HepG2 (cell line): ENCODE results near the gene PRDM10. TPM values are rescaled to one million over a fixed set of nuclear protein-coding genes. Genes with fewer than 3 reads are reported as not detected.
A peak's percentile ranks its signal among the peaks of the same experiment; 100 is the strongest.

ENCODE experiments used
- FOXK1 ChIP-seq: sonication (generic); formaldehyde crosslinking; IDR thresholded peaks from 2 replicates; pipeline ENCODE4 v1.4.0; 2020; ENCODE audit warnings: low read depth, missing genetic modification reagents, borderline replicate concordance
- GATAD2A ChIP-seq: IDR thresholded peaks from 2 replicates; pipeline ENCODE4 v1.6.1; 2016
- HOXA3 ChIP-seq: sonication (generic); formaldehyde crosslinking; IDR thresholded peaks from 2 replicates; pipeline ENCODE4 v1.5.0; 2020; ENCODE audit warnings: missing genetic modification reagents
- IKZF5 ChIP-seq: IDR thresholded peaks from 2 replicates; pipeline ENCODE4 v1.6.1; 2018; ENCODE audit warnings: missing genetic modification reagents, mild to moderate bottlenecking, missing compliant biosample characterization
- LCORL ChIP-seq, 2 experiments: fragments of 450-650 bp in 1 of 2; sonication (generic) in 1 of 2; formaldehyde crosslinking in 1 of 2; IDR thresholded peaks; 2 replicates each; pipeline versions ENCODE4 v1.5.0 to v1.6.1; 2017 to 2020; ENCODE audit warnings: antibody characterized with exemption in 1 of 2, missing genetic modification reagents in 1 of 2
- MED1 ChIP-seq: sonication (generic); formaldehyde crosslinking; IDR thresholded peaks from 2 replicates; pipeline ENCODE4 v1.4.0; 2020; ENCODE audit warnings: missing genetic modification reagents
- NFATC3 ChIP-seq: sonication (generic); formaldehyde crosslinking; IDR thresholded peaks from 2 replicates; pipeline ENCODE4 v1.5.1; 2020; ENCODE audit warnings: mild to moderate bottlenecking, missing genetic modification reagents
- NR3C1 ChIP-seq: sonication (generic); formaldehyde crosslinking; IDR thresholded peaks from 2 replicates; pipeline ENCODE4 v1.4.0; 2020; ENCODE audit warnings: missing genetic modification reagents
- RORA ChIP-seq: sonication (generic); formaldehyde crosslinking; IDR thresholded peaks from 2 replicates; pipeline ENCODE4 v1.5.0; 2020; ENCODE audit warnings: mild to moderate bottlenecking, missing genetic modification reagents, moderate library complexity
- SMAD1 ChIP-seq: sonication (generic); formaldehyde crosslinking; IDR thresholded peaks from 2 replicates; pipeline ENCODE4 v1.4.0; 2020; ENCODE audit warnings: missing genetic modification reagents, low read depth, mild to moderate bottlenecking, borderline replicate concordance
- SMAD9 ChIP-seq: sonication (generic); formaldehyde crosslinking; IDR thresholded peaks from 2 replicates; pipeline ENCODE4 v1.5.1; 2020; ENCODE audit warnings: mild to moderate bottlenecking, missing genetic modification reagents
- SRSF9 ChIP-seq: fragments of 200-400 bp; formaldehyde crosslinking; IDR thresholded peaks from 2 replicates; pipeline ENCODE4 v1.6.1; 2018; ENCODE audit warnings: borderline replicate concordance, mild to moderate bottlenecking, low read depth, low read length; ENCODE audit not compliant: insufficient read depth, poor library complexity, severe bottlenecking
- ZBTB33 ChIP-seq: sonication (generic); formaldehyde crosslinking; IDR thresholded peaks from 2 replicates; pipeline ENCODE4 v1.4.0; 2020; ENCODE audit warnings: missing genetic modification reagents
- ZBTB38 ChIP-seq: sonication (generic); formaldehyde crosslinking; IDR thresholded peaks from 2 replicates; pipeline ENCODE4 v1.5.1; 2020; ENCODE audit warnings: mild to moderate bottlenecking, missing genetic modification reagents
- ZBTB46 ChIP-seq: sonication (generic); formaldehyde crosslinking; IDR thresholded peaks from 2 replicates; pipeline ENCODE4 v1.4.0; 2020; ENCODE audit warnings: mild to moderate bottlenecking, missing genetic modification reagents, borderline replicate concordance
- ZC3H13 ChIP-seq: sonication (generic); formaldehyde crosslinking; IDR thresholded peaks from 2 replicates; pipeline ENCODE4 v1.8.1; 2023; ENCODE audit warnings: mild to moderate bottlenecking, missing genetic modification reagents, moderate library complexity
- ZFP37 ChIP-seq: sonication (generic); formaldehyde crosslinking; IDR thresholded peaks from 2 replicates; pipeline ENCODE4 v1.4.0; 2020; ENCODE audit warnings: missing genetic modification reagents, borderline replicate concordance
- ZNF256 ChIP-seq: sonication (generic); formaldehyde crosslinking; conservative IDR thresholded peaks from 2 replicates; pipeline ENCODE4 v1.4.0; 2020; ENCODE audit warnings: missing genetic modification reagents
- ZNF333 ChIP-seq: sonication (generic); formaldehyde crosslinking; IDR thresholded peaks from 2 replicates; pipeline ENCODE4 v1.4.0; 2020; ENCODE audit warnings: mild to moderate bottlenecking, missing genetic modification reagents, borderline replicate concordance
- ZNF343 ChIP-seq: sonication (generic); formaldehyde crosslinking; IDR thresholded peaks from 2 replicates; pipeline ENCODE4 v1.4.0; 2020; ENCODE audit warnings: mild to moderate bottlenecking, missing genetic modification reagents
- ZNF362 ChIP-seq: sonication (generic); formaldehyde crosslinking; IDR thresholded peaks from 2 replicates; pipeline ENCODE4 v1.4.0; 2020; ENCODE audit warnings: missing genetic modification reagents, mild to moderate bottlenecking, borderline replicate concordance
- polyA plus RNA-seq, 8 experiments: library from polyadenylated mRNA; depleted of rRNA in 3 of 8; stranded (reverse) in 7 of 8; unstranded in 1 of 8; fragments of >200 nt; fragmentation: Illumina TruSeq in 4 of 8; extraction: Trizol in 4 of 8; gene quantifications; 2 replicates each; pipeline versions ENCODE4 v1.2.1 to v1.2.3, GENCODE V29; 2011 to 2016; ENCODE audit warnings: low read depth in 4 of 8, missing spikeins in 1 of 8, mixed read lengths in 1 of 8; ENCODE audit not compliant: insufficient read depth in 1 of 8
- total RNA-seq, 5 experiments: library from RNA; depleted of rRNA; stranded (reverse); fragments of >200 nt; fragmentation: Illumina TruSeq; extraction: Trizol; gene quantifications; 2 replicates each; pipeline ENCODE4 v1.2.3, GENCODE V29; 2016; ENCODE audit warnings: low read depth in 1 of 5
- TF ChIP-seq, protein P1 (sequence below): sonication (generic); formaldehyde crosslinking; IDR thresholded peaks from 2 replicates; pipeline ENCODE4 v1.4.0; 2020; ENCODE audit warnings: missing genetic modification reagents

PRDM10 gene
- total and polyA plus RNA-seq, 2 of the 13 experiments (the other 11 are each of a cell fraction or from before 2014, with no cell fraction given): 5.7 to 5.8 TPM

- no peak for TF ChIP-seq ZBTB46 (CRISPR knock-in tag)
- TF ChIP-seq SRSF9: no peak
- TF ChIP-seq ZFP37 (CRISPR knock-in tag): peak; percentile 30; the same call in 1 of the 2 replicates
- TF ChIP-seq NFATC3 (CRISPR knock-in tag): no peak
- TF ChIP-seq FOXK1: peak; percentile 51; the same call in 1 of the 2 replicates
- TF ChIP-seq GATAD2A: peak; percentile 28; the same call in 1 of the 2 replicates
- no peak for TF ChIP-seq ZNF333 (CRISPR knock-in tag)
- TF ChIP-seq ZBTB33 (CRISPR knock-in tag): peak; percentile 88
- no peak for TF ChIP-seq SMAD1 (CRISPR knock-in tag)
- TF ChIP-seq ZC3H13 (CRISPR knock-in tag): peak; percentile 45; the same call in 1 of the 2 replicates
- no peak for TF ChIP-seq ZNF343 (CRISPR knock-in tag)
- no peak for TF ChIP-seq NR3C1
- no peak for TF ChIP-seq SMAD9
- no peak for TF ChIP-seq ZNF256 (CRISPR knock-in tag)
- TF ChIP-seq LCORL (IDR thresholded peaks at IDR 0.05): no peak
- TF ChIP-seq LCORL (CRISPR knock-in tag; IDR thresholded peaks at IDR 0.05): peak; percentile 70
- no peak for TF ChIP-seq RORA (CRISPR knock-in tag)
- TF ChIP-seq HOXA3 (CRISPR knock-in tag): 0 out of 2 replicates have a peak, but pooled peaks have one; percentile 8
- TF ChIP-seq ZNF362 (CRISPR knock-in tag): no peak
- peak; percentile 94 for TF ChIP-seq ZBTB38 (CRISPR knock-in tag)
- TF ChIP-seq, protein P1, sequence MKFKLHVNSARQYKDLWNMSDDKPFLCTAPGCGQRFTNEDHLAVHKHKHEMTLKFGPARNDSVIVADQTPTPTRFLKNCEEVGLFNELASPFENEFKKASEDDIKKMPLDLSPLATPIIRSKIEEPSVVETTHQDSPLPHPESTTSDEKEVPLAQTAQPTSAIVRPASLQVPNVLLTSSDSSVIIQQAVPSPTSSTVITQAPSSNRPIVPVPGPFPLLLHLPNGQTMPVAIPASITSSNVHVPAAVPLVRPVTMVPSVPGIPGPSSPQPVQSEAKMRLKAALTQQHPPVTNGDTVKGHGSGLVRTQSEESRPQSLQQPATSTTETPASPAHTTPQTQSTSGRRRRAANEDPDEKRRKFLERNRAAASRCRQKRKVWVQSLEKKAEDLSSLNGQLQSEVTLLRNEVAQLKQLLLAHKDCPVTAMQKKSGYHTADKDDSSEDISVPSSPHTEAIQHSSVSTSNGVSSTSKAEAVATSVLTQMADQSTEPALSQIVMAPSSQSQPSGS (CRISPR knock-in tag): peak; percentile 98
- peak; percentile 41 for TF ChIP-seq IKZF5 (CRISPR knock-in tag)
- peak; percentile 52; the same call in 1 of the 2 replicates for TF ChIP-seq MED1 (CRISPR knock-in tag)
These were observed 140.7 kb downstream of the PRDM10 start (continued) for GRCh38 chr11:129861702-129862522.
